Limb (tissue), 2 donors: ENCODE measurements around the gene NEURL2.
"Not testable (repeated sequence)": the region's sequence is repeated elsewhere in the genome, so short reads cannot be mapped to it uniquely, and the experiment has no call there.

Experiments
- DNase-seq, 2 donors: peaks; one replicate each; pipeline ENCODE4 v3.0.0-alpha.2; 2016; ENCODE audit errors: extremely low spot score in 2 of 2

NEURL2 gene, protein sequence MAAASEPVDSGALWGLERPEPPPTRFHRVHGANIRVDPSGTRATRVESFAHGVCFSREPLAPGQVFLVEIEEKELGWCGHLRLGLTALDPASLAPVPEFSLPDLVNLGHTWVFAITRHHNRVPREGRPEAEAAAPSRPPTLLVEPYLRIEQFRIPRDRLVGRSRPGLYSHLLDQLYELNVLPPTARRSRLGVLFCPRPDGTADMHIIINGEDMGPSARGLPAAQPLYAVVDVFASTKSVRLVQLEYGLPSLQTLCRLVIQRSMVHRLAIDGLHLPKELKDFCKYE

DNA sequence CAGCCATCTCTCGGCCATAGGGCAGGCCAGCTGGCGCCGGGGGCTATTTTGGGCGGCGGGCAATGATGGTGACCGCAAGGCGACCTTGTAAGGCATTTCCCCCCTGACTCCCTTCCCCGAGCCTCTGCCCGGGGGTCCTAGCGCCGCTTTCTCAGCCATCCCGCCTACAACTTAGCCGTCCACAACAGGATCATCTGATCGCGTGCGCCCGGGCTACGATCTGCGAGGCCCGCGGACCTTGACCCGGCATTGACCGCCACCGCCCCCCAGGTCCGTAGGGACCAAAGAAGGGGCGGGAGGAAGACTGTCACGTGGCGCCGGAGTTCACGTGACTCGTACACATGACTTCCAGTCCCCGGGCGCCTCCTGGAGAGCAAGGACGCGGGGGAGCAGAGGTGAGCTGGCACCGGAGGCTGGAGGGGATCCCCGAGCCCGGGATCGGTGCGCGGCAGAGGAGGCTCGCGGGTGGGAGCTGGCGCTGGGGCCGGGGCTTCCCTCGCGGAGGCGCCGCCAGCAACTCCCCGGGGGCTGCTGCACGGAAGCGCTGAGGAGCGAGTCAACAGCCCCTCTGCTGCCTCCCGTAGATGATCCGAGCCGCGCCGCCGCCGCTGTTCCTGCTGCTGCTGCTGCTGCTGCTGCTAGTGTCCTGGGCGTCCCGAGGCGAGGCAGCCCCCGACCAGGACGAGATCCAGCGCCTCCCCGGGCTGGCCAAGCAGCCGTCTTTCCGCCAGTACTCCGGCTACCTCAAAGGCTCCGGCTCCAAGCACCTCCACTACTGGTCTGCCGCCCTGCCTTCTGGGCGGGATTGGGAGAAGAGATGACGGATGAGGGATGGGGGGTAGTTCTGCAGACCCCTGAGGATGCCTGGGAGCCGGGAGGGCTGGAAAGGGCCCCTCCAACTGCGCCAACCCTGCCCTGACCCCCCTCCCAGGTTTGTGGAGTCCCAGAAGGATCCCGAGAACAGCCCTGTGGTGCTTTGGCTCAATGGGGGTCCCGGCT is at the start of gene NEURL2, which contains the start of gene CTSA:
TSS of gene NEURL2 (minus strand) at position 224 of the 999 bp plus-strand sequence. CDS start at position 7, 217 bp downstream.
TSS of gene CTSA (plus strand) at position 351 of the 999 bp plus-strand sequence. CDS start at position 585, 234 bp downstream.
- DNase-seq: peak; percentile 84 to 93

DNA sequence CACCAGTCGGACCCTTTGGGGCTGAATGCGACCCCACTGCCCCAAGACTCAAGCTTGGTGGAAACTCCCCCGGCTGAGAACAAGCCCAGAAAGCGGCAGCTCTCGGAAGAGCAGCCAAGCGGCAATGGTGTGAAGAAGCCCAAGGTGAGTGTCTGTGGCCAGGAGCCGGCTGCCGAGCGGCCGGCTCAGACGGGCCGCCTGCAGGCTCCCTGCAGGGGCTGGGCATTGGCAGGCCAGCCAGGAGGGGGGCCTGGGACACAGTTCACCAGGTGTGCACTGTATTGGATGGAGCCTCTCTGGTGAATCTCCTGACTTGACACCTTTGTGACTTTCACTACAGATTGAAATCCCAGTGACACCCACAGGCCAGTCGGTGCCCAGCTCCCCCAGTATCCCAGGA is 49.5 kb upstream of the NEURL2 start:
- no peak for DNase-seq

DNA sequence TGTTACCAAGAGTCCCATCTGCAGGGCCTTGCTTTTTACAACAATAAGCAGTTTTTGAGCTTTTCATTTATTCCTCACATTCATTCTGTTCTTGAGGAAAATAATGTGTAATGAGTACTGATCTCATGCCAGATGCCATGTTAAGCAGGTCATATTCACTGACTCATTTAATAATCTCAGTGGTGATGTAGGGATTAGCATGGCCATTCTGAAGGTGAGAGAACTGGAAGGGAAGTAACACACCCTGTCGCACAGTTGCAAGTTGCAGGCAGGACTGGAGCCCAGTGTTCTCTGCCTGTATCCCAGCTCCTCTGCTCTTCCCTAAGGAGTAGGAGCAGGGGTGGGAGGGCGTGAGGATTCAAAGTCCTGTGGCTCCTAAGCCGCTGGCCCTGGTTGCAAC is 49.0 kb upstream of the NEURL2 start:
- no peak for DNase-seq

DNA sequence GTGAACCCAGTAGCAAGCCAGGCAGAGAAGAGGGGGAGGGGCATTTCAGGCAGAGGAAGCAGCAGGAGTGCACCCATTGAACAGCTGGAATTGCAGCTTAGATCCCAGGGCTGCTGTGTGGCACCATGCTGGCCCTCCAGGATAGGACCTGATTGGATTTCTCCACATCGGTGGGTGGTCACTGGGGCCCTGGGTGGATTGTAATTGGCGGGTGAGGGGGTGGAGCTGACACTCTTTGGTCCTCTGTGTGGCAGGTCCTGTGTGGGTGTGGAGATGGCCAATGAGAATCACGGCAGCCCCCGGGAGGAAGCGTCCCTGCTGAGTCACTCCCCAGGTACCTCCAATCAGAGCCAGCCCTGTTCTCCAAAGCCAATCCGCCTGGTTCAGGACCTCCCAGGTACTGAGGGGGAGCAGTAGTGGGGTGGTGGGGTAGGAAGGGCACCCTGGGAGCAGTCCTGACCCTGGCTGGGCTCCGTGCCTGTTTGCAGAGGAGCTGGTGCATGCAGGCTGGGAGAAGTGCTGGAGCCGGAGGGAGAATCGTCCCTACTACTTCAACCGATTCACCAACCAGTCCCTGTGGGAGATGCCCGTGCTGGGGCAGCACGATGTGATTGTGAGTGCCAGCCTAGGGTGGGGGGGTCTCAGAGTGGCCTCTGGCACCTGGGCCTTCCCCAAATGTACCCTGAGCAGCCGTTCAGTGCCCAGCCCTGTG is 47.9 kb upstream of the NEURL2 start:
- DNase-seq: no peak

DNA sequence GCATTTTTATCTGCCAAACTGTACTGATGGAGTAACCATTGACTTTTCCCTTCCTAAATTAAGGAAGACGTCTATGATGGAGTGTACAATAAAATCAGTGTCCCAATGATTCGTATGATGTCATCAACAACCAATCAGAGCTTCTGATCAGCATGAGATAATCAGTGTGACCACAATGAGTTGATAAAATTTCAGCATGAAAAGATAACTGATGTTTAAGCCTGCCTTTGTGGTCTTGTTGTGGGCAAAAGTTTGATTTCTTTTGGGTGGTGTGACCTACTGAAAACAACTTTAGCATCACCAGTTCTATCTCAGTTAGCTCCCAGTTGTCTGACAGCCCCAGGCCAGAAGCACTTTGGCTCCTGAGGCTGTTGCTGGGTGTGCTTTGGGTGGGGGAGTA is 46.8 kb upstream of the NEURL2 start:
- no peak for DNase-seq

DNA sequence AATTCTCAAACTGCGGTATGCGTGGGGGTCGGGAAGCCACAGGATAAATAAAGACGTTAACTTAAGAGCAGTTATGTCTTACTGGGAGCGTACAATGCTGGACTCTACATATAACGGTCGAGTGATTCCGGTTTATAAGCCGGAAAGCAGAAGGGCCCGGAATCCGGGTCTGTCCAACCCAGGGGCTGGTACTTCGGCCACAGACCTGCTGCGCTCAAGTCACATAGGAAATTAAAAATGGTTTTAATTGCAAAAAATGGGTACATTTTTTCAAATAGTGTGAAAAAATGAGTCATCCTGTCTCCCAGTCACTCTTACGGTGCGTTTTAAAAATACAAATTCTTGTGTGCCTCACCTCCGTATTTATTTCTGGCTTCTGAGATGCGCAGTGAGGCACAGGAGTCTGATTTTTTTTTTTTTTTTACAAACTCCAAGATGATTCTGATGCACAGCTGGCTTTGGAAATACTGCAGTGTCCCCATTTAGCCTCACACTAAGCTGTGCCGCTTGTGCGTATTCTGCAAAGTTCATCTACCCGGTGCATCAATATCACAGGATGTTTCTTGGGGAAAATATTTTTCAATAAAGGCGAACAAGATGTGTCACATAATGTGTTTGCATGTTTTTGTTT is 44.5 kb upstream of the NEURL2 start:
- no peak for DNase-seq

DNA sequence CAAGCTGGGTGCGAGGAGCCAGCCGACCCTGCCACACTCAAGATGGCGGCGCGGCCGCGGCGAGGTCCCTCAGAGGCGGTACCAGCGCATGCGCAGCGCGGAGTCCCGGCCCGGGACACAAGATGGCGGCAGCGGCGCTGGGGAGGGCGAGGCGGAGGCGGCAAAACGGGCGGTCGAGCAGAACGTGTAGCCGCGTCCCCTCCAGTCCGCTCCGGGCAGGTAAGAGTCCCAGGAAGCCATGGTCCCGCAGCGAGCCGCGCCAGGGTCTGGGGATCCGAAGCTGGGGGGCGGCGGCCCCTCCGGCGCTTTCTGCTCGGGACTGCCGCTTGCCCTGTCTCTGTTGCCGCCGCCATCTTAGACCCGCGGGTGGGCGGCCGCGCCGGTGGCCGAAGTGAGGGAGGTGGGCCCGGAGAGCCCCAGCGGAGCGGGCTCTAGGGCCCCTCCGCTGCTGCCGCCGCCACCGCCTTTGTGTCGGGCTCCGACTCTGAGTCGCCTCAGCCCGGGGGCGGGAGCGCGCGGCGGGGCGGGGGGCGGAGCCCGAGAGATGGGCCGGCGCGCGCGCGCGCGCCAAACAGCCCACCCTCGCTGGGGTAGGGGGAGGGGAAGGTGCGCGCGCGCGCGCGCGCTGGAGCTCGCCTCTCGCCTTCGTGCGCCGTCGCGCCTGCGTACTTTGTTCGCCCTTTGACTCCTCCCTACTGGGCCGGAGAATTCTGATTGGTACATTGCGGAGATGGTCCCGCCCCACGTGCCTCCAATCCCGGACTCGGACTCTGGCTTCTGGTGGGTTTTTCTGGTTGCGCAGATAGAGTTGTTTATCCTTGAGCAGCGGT is 43.8 kb upstream of the NEURL2 start, which contains the start of gene PCIF1:
TSS of gene PCIF1 (plus strand) at position 98 of the 830 bp plus-strand sequence. CDS start 4,317 bp downstream, outside the sequence.
- DNase-seq: peak; percentile 98 to 99

DNA sequence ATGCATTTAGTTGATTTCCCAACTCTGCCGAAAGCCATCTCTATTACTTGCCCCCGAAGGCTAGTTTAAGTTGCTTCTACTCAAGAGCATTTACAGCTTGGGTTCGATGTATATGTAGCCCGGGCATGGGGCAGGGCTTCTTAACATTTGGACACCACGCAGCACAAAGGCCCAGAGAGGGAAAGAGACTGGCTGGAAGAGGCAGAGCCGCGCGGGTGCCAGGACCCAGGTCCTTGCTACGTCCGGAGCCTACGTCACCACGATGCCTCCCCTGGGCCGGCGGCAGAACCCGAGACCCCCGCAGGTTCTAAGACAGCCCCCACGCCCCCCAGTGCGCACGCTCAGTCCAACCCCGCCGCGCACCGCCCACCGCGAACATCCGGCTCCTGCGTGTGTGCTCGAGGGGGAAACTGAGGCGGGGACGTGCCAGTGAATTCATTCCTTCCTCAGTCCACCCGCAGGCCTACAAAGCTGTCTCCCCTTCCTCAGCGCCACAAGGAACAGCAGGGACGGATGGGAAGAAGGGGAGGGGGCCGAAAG is 43.1 kb upstream of the NEURL2 start:
- DNase-seq: peak in 1 of 2 donors; percentile 58

DNA sequence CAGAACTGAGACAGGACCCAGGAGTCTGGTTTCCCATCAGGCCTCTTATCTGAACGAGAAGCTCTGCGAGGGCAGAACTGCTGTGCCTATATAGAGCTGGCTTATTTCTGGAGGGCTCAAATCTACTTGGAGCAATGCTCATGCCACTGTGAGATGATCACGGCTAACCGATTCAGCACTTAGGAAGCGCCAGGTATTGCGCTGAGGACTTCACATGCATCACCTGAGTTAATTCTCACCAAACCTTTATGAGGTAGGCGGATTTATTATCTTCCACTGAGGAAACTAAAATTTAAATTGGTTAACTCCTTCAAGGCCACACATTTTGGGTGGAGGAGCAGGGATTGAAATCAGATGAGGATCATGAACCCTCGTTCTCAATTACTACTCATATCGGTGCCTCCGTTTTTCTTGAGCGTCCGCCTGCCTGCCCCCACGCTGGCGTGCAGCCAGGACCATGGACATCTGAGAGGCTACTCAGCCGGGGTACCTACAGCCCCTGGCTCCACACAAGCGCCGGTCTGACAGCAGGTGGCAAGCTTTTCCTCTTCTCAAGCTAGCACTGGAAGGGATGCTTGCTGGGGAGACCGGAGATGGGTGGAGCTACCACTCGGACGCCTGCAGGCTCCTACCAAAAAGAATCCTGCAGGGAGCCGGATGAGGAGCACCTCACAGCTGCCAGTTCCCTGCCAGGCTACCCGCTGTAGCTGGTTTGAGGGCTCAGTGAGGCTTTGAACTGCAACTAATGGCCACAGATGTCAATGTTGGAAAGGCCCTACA is 42.4 kb upstream of the NEURL2 start:
- peak; percentile 62 to 70 for DNase-seq

DNA sequence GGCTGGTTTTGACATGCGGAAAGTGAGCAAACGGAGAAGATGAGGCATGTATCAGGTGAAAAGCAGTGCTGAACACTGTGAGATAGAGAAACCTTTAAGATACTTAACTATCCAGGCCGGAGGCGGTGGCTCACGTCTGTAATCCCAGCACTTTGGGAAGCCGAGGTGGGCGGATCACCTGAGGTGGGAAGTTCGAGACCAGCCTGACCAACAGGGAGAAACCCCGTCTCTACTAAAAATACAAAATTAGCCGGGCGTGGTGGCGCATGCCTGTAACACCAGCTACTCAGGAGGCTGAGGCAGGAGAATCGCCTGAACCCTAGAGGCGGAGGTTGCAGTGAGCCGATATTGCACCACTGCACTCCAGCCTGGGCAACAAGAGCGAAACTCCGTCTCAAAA is 40.7 kb upstream of the NEURL2 start:
- DNase-seq: not testable (repeated sequence)

DNA sequence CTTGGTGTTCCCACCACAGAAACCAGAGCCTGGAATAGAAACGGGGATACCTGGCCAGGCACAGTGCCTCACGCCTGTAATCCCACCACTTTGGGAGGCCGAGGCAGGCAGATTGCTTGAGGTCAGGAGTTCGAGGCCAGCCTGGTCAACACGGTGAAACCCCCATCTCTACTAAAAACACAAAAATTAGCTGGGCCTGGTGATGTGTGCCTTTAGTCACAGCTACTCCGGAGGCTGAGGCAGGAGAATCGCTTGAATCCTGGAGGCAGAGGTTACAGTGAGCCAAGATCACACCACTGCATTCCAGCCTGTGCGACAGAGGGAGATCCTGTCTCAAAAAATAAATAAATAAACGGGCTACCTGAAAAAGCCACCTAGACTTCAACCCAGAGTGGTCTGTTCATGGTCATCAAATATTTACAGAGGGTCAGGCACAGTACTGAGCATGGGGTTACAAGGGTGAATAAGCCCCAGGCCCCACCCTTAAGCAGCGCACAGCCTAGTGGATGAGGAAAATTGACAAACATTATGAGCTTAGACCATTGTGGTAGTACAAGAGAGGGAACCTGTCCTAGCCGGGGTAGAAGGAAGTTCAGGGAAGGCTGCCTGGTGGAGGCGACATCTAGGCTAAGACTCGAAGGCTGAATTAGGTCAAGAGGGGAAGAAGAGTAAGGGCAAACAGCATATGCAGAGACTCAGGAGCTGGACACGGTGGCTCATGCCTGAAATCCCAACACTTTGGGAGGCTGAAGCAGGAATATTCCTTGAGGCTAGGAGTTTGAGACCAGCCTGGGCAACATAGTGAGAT is 36.3 kb upstream of the NEURL2 start:
- DNase-seq: no peak

DNA sequence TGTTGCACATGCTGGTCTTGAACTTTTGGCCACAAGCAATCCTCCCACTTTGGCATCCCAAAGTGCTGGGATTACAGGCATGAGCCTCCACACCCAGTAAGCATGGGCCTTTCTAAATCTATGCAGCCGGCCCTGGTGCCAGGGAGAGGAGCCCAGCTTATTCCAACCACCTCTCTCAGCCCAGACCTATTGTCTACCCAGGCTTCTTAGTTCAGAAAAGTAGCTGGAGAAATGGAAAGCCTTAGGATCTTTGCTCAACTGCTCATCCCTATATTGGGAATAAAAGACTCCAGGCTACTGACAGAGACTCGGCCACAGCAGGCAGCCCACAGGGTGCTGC is 35.7 kb upstream of the NEURL2 start:
- DNase-seq: no peak

DNA sequence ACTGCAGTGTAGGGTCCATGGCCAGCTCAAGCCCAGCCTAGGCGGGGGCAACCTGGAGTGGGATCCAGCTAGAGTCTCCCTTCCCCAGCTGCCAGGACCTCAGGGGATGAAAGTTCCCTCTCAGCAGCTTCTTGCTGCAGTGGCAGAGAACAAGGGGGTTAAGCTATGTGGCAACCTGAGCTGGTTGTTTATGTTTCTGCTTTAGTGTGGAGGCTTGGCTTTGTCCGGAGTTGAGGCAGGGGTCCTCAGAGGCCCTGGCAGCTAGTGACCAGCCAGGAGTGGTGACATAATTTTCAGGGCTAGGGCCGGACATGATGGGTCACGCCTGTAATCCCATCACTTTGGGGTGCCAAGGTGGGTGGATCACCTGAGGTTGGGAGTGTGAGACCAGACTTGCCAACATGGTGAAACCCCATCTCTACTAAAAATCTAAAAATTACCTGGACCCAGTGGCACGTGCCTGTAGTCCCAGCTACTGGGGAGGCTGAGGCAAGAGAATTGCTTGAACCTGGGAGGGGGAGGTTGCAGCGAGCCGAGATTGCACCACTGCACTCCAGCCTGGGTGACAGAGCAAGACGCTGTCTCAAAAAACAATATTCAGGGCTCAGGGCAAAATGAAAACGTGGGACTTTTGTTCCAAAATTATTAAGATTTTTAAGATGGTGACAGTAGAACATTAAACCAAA is 35.0 kb upstream of the NEURL2 start:
- no peak for DNase-seq

DNA sequence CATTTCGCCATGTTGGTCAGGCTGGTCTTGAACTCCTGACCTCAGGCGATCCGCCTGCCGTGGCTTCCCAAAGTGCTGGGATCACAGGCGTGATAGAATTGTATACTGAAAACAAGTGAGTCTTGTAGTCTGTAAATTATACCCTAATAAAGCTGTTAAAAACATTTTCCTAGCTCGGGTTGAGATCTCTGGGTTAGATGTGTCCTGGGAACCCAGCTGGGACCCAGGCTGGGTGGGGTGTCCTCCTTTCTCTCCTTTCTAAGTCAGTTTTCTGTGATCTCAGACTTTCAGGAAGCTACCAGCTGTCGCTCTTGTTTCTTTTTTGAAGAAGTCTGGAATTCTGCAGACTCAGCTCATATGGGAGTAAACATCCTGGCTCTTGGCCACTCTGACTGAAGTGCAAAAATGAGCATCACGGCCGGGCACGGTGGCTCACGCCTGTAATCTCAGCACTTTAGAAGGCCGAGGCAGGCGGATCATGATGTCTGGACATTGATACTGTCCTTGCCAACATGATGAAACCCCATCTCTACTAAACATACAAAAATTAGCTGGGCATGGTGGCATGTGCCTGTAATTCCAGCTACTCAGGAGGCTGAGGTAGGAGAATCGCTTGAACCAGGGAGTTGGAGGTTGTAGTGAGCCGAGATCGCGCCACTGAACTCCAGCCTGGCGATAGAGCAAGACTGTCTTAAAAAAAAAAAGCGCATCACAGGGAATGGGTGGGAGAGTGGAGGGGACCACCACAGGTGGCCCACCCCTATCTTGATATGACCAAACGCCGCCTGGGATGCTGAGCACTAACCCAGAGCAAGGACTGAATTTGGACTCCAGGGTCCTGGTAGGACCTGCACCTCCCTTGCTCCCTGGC is 33.6 kb upstream of the NEURL2 start:
- peak in 1 of 2 donors; percentile 38 for DNase-seq

DNA sequence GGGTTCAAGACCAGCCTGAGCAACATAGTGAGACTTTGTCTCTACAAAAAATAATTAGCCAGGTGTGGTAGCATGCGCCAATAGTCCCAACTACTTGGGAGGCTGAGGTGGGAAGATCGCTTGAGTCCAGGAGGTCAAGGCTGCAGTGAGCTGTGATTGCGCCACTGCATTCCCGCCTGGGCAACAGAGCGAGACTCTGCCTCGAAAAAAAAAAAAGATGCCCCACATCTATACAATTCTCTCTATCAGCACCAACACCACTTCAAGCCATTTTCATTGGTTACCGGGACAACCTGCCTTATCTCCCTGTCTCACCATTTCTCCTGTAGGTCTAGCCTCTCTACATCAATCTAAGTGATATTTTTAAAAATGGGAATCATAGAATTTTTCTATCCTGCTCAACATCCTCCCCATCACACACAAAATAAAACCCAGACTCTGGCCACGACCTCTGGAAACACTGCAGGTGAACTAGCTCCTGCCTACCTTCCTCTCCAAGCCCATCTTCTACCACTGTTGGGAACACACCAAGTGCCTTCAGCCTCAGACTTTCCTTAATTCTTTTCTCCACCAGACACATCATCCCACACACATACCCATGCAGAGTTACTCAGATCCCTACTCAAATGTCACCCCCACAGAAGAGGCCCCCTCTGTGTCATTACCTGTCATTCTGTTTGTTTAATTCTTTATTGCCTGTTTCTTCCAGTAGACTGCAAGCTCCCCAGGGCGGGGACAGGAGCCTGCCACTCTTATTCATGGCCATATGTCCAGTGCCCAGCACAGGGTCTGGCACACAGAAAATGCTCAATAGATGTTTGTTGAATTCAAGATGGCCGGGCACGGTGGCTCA is 30.6 kb upstream of the NEURL2 start:
- no peak for DNase-seq
